Left ventricle myocardium inferior (tissue), 1 donor: ENCODE data around the gene SDHC. TPM values are rescaled to one million over a fixed set of nuclear protein-coding genes. Genes with fewer than 3 reads are reported as not detected.
"Not testable (repeated sequence)": the region's sequence is repeated elsewhere in the genome, so short reads cannot be mapped to it uniquely, and the experiment has no call there.

Experiments used
- DNase-seq: peaks from one replicate; pipeline ENCODE4 v3.0.0-alpha.2; 2020
- H3K27ac ChIP-seq: fragments of 200-600 bp; replicated peaks from 2 replicates; pipeline ENCODE4 v1.8.0; 2021
- H3K27me3 ChIP-seq: fragments of 200-600 bp; 2 replicates; pipeline ENCODE4 v1.8.0; 2021; ENCODE audit warnings: low read depth
- H3K36me3 ChIP-seq: fragments of 200-600 bp; 2 replicates; pipeline ENCODE4 v1.8.0; 2021
- H3K4me1 ChIP-seq: fragments of 200-600 bp; 2 replicates; pipeline ENCODE4 v1.8.0; 2021
- H3K4me3 ChIP-seq: fragments of 200-600 bp; 2 replicates; pipeline ENCODE4 v1.8.0; 2021; ENCODE audit warnings: mild to moderate bottlenecking, moderate library complexity
- H3K9me3 ChIP-seq: fragments of 200-600 bp; replicated peaks from 2 replicates; pipeline ENCODE4 v1.8.0; 2021
- intact Hi-C: fragments of 100-400 bp; cut with micrococcal nuclease; formaldehyde crosslinking; loops from one replicate; pipeline ENCODE4 v1.11.0; 2022
- total RNA-seq: library from RNA; stranded (reverse); fragmentation: NEBNext Ultra II Directional; extraction: Animal tissue kit (Norgen Biotek cat#: 25700); gene quantifications from one replicate; pipeline ENCODE4 v1.2.1, GENCODE V29; 2021
- TF ChIP-seq, protein P1 (sequence below): fragments of 200-600 bp; IDR thresholded peaks from 2 replicates; pipeline ENCODE4 v1.8.0; 2021; ENCODE audit warnings: antibody characterized with exemption, mild to moderate bottlenecking, borderline replicate concordance
- donor health status: DM: no; HTN: yes; CAD: no; lungs with severe emphysema.

Gene SDHC
- total RNA-seq, 1 donor from 2014 or later = 393 TPM

DNA sequence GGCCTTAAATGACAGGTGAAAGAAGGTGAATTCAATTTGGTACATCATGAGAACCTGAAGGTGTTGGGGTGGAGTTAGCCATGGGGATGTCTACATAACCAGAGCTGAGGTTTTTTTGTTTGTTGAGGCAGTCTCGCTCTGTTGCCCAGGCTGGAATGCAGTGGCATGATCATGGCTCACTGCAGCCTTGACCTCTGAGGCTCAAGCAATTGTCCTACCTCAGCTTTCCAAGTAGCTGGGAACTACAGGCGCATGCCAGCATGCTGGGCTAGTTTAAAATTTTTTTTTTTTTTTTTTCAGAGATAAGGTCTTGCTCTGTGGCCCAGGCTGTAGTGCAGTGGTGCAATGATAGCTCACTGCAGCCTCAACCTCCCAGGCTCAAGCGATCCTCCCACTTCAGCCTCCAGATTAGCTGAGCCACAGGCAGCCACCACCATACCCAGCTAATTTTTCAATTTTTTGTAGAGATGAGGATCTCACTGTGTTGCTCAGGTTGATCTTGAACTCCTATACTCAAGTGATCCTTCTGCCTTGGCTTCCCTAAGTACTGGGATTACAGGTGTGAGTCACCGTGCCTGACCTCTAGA lies 2.5 kb upstream of the SDHC start:
- Histone ChIP-seq H3K4me1 (peaks cover 37% of the 10 kb centered on the region), H3K27me3 (peaks cover 6% of the 10 kb centered on the region), H3K36me3 (no peaks in the 10 kb centered on the region), H3K4me3 (no peak overlapping the region), H3K9me3 (no peaks in the 10 kb centered on the region), H3K27ac (no peak overlapping the region)
- TF ChIP-seq, protein P1, sequence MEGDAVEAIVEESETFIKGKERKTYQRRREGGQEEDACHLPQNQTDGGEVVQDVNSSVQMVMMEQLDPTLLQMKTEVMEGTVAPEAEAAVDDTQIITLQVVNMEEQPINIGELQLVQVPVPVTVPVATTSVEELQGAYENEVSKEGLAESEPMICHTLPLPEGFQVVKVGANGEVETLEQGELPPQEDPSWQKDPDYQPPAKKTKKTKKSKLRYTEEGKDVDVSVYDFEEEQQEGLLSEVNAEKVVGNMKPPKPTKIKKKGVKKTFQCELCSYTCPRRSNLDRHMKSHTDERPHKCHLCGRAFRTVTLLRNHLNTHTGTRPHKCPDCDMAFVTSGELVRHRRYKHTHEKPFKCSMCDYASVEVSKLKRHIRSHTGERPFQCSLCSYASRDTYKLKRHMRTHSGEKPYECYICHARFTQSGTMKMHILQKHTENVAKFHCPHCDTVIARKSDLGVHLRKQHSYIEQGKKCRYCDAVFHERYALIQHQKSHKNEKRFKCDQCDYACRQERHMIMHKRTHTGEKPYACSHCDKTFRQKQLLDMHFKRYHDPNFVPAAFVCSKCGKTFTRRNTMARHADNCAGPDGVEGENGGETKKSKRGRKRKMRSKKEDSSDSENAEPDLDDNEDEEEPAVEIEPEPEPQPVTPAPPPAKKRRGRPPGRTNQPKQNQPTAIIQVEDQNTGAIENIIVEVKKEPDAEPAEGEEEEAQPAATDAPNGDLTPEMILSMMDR = no peak
- intact Hi-C loops = no loop called here
- DNase-seq = no peak

DNA sequence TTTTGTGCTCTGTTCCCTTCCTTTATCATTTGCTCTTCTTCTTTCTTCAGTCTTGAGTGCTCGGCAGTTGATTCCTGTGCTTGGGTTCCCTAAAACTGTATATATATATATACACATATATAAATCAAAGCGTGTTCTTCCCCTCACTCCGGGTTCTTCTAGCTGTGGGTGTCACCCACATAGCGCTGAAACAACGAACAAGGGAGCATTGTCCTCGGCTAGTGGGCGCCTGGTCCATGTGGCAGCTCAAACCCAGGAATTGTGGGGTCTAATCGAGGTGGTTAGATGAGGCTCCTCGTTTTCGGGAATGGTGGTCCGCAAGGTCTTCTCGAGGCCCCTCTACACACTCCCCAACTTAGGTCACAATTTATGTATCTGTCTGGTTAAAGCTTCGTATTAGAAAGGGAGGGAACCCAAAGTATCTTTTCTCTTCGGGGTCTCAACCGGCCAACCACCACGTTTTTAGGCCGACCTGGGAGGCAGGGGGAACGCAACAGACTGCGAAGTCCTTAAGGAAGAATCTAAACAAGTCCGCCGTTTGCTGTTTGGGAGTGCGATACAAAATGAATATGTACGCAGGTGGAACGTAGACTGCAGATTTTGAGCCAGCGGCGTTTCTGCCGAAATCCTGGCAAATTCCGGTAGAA lies 504 bp upstream of the SDHC start:
- TF ChIP-seq, protein P1 = no peak
- no peak for DNase-seq
- Histone ChIP-seq H3K9me3 (no peaks in the 10 kb centered on the region), H3K27me3 (peaks cover 6% of the 10 kb centered on the region), H3K4me3 (peak overlapping the region; percentile 88), H3K4me1 (peaks cover 46% of the 10 kb centered on the region), H3K27ac (peak overlapping the region; percentile 96), H3K36me3 (peaks cover under 1% of the 10 kb centered on the region)
- intact Hi-C loops = no loop called here

DNA sequence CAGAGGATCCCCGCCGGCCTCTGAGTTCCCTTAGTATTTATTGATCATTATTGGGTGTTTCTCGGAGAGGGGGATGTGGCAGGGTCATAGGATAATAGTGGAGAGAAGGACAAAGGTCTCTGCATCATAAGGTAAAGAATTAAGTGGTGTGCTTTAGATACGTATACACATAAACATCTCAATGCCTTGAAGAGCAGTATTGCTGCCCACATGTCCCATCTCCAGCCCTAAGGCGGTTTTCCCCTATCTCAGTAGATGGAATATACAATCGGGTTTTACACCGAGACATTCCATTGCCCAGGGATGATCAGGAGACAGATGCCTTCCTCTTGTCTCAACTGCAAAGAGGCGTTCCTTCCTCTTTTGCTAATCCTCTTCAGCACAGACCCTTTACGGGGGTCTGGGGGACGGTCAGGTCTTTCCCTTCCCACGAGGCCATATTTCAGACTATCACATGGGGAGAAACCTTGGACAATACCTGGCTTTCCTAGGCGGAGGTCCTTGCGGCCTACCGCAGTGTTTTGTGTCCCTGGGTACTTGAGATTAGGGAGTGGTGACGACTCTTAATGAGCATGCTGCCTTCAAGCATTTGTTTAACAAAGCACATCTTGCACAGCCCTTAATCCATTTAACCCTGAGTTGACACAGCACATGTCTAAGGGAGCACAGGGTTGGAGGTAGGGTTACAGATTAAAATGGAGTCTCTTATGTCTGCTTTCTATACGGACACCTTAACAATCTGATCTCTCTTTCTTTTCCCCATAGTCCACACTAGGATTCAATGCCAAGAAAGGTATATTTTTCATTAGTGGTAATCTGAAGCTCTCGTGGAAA lies 1.9 kb downstream of the SDHC start:
- DNase-seq, H3K27me3 ChIP-seq, H3K9me3 ChIP-seq, intact Hi-C loops, H3K36me3 ChIP-seq, H3K4me3 ChIP-seq, H3K27ac ChIP-seq: not testable (repeated sequence)
- H3K4me1 ChIP-seq = peaks cover 48% of the 10 kb centered on the region

DNA sequence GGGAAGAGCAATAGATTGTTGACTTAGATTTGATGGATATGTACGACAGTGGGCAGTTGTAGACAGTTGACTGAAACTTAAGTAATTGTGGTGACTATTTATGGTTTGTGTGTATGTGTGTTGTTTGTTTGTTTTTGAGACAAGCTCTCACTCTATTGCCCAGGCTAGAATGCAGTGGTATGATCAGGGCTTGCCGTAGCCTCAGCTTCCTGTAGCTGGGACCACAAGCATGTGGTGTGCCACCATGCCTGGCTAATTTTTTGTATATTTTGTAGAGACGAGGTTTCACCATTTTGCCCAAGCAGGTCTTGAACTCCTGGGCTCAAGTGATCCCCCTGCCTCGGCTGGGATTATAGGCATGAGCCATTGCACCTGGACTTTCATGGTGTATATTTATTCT lies 9.8 kb downstream of the SDHC start:
- Histone ChIP-seq H3K4me1 (no peaks in the 10 kb centered on the region), H3K4me3 (no peak overlapping the region), H3K9me3 (no peaks in the 10 kb centered on the region), H3K27me3 (no peaks in the 10 kb centered on the region), H3K27ac (no peak overlapping the region), H3K36me3 (peaks cover 58% of the 10 kb centered on the region)
- TF ChIP-seq, protein P1 = no peak
- DNase-seq = no peak
- intact Hi-C loops = no loop called here

DNA sequence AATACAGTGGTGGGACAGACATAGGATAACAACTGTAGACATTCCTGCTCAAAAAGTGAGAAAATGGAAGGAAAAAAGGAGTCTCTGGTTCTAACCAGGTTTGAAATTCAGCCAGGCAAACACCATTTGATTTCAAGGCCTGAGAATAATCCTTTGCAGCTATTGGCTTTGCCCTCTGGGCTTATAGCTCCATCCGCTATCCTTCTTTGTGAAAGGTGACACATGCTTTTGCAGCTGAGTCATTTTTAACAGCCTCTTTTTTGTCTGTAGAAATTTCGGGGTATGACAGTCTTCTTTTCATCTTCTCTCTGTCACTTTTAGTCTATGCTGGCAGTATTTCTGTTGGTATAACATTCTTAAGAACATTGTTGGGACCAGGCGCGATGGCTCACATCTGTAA lies 16.2 kb downstream of the SDHC start:
- Histone ChIP-seq H3K9me3 (no peaks in the 10 kb centered on the region), H3K27me3 (no peaks in the 10 kb centered on the region), H3K4me1 (no peaks in the 10 kb centered on the region), H3K36me3 (peaks cover 99% of the 10 kb centered on the region), H3K27ac (no peak overlapping the region), H3K4me3 (no peak overlapping the region)
- no peak for DNase-seq
- intact Hi-C loops = no loop called here
- TF ChIP-seq, protein P1 = no peak
